Mammary epithelial cell (primary cell): Measurements from ENCODE around the gene PROB1.

ENCODE experiments used
- CTCF ChIP-seq, 2 donors: IDR thresholded peaks in 1 of 2; conservative IDR thresholded peaks in 1 of 2; 2 replicates each; pipeline ENCODE4 v1.5.1; 2011 to 2012; ENCODE audit warnings: inconsistent platforms in 2 of 2, low read length in 2 of 2, mild to moderate bottlenecking in 2 of 2, control low read depth in 1 of 2, low read depth in 1 of 2; ENCODE audit not compliant: insufficient read depth in 1 of 2; ENCODE audit errors: extremely low read depth in 1 of 2
- EZH2 ChIP-seq: IDR thresholded peaks from 2 replicates; pipeline ENCODE4 v1.6.1; 2012; ENCODE audit warnings: low read length, inconsistent platforms, borderline replicate concordance

DNA sequence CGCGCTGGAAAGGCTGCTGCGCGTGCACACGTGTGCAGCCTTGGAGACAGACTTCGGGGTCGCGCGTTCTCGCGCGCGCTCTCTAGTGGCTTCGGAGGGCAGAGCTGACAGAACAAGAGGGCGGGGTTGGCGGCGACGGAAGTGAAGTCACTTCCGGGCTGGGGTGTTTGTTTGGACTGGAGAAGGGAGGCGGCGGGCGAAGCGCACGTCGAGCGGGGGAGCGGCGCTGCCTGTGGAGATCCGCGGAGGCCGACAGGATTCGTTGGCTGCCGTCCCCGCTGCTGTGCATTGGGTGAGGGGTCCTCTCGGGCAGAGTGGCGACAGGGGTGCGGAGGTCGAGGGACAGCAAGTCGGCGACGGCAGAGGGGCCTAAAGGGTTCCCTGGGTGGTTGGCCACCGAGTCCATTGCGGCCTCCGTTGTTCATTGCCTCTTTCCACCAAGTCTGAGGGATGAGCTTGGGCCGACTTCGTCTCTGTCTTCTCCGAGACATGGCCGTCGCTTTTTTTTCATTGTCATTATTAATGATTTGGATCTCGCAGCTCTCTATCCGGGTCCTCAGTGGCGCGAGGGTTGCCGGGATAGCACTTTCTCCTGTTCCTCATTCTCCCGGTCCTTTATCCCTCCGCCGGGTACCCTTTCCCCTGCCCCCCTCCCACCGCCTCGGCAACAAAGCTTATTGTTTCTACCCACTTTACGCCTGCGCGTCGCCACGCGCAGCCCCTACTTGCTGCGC lies 53.0 kb downstream of the PROB1 start, which contains the start of gene PAIP2:
- no peak for TF ChIP-seq EZH2
- TF ChIP-seq CTCF (conservative IDR thresholded peaks at IDR 0.05 in 1 of 2, IDR thresholded peaks at IDR 0.05 in 1 of 2; ENCODE audit: extremely low read depth in 1 of 2, insufficient read depth in 1 of 2, low read depth in 1 of 2, low read length in 2 of 2) = peak; percentile 51 to 81
